ENCODE data around the gene KREMEN1.

- TF ChIP-seq CTCF (IDR thresholded peaks at IDR 0.05; ENCODE audit: low read length) (no peak), EZH2 (optimal IDR thresholded peaks at IDR 0.05; ENCODE audit: low read depth, low read length) (no peak), EZH2phosphoT487 (IDR thresholded peaks at IDR 0.05; ENCODE audit: low read length) (no peak)
These were observed 117.2 kb downstream of the KREMEN1 start for GRCh38 chr22:29190051-29190450.

Measured in MM.1S (cell line).